WTC11 (cell line): ENCODE data around the gene AMIGO1. TPM values are rescaled to one million over a fixed set of nuclear protein-coding genes. Genes with fewer than 3 reads are reported as not detected.

Source experiments
- ATAC-seq: fragments of 200-7000 bp; cut with Tn5 transposase; 2 replicates; pipeline ENCODE4 v1.10.0; 2021; ENCODE audit warnings: mild to moderate bottlenecking, moderate library complexity
- CTCF ChIA-PET: fragments of 300-600 bp; sonication (Branson Sonifier 250); formaldehyde crosslinking; loops from one replicate; lab custom pipeline; 2021; ENCODE audit warnings: antibody characterized with exemption; lab: Charles Lee
- POLR2A ChIA-PET: fragments of 350-600 bp; sonication (Branson Sonifier 250); formaldehyde crosslinking; loops from one replicate; lab custom pipeline; 2021; ENCODE audit warnings: antibody characterized with exemption; lab: Charles Lee
- DNase-seq: peaks from one replicate; pipeline ENCODE4 v3.0.0; 2021; ENCODE audit warnings: low spot score
- H3K27ac Mint-ChIP-seq: 2 replicates; pipeline ENCODE4 v1.8.0; 2021; ENCODE audit warnings: mixed read lengths
- H3K27me3 Mint-ChIP-seq: 2 replicates; pipeline ENCODE4 v1.8.0; 2021; ENCODE audit warnings: low read depth, mild to moderate bottlenecking, moderate library complexity, mixed read lengths
- H3K36me3 Mint-ChIP-seq: 2 replicates; pipeline ENCODE4 v1.8.0; 2021; ENCODE audit warnings: mixed read lengths
- H3K4me1 Mint-ChIP-seq: 2 replicates; pipeline ENCODE4 v1.8.0; 2022; ENCODE audit warnings: mixed read lengths
- H3K4me3 Mint-ChIP-seq: 2 replicates; pipeline ENCODE4 v1.8.0; 2021; ENCODE audit warnings: mild to moderate bottlenecking, moderate library complexity, mixed read lengths
- H3K9me3 Mint-ChIP-seq: 2 replicates; pipeline ENCODE4 v1.8.0; 2021; ENCODE audit warnings: mixed read lengths
- ARID4B ChIP-seq: sonication (generic); formaldehyde crosslinking; IDR thresholded peaks from 2 replicates; pipeline ENCODE4 v1.8.0; 2023; ENCODE audit warnings: missing genetic modification reagents, mild to moderate bottlenecking, borderline replicate concordance
- CREB1 ChIP-seq: sonication (generic); formaldehyde crosslinking; IDR thresholded peaks from 2 replicates; pipeline ENCODE4 v1.8.0; 2023; ENCODE audit warnings: mild to moderate bottlenecking, missing genetic modification reagents
- ESRRA ChIP-seq: sonication (generic); formaldehyde crosslinking; IDR thresholded peaks from 2 replicates; pipeline ENCODE4 v1.8.1; 2022; ENCODE audit warnings: mild to moderate bottlenecking, missing genetic modification reagents, borderline replicate concordance
- GABPB1 ChIP-seq: sonication (generic); formaldehyde crosslinking; IDR thresholded peaks from 2 replicates; pipeline ENCODE4 v1.8.1; 2023; ENCODE audit warnings: mild to moderate bottlenecking, missing genetic modification reagents
- NR1H2 ChIP-seq: sonication (generic); formaldehyde crosslinking; IDR thresholded peaks from 2 replicates; pipeline ENCODE4 v1.9.0; 2021; ENCODE audit warnings: mild to moderate bottlenecking, moderate library complexity, missing genetic modification reagents
- RORB ChIP-seq: fragments of 250-450 bp; sonication (Bioruptor Pico); IDR thresholded peaks from 2 replicates; pipeline ENCODE4 v1.9.0; 2021; ENCODE audit warnings: mild to moderate bottlenecking
- SP1 ChIP-seq: sonication (generic); formaldehyde crosslinking; conservative IDR thresholded peaks from 2 replicates; pipeline ENCODE4 v1.8.1; 2022; ENCODE audit warnings: missing genetic modification reagents
- TP53 ChIP-seq: sonication (generic); formaldehyde crosslinking; IDR thresholded peaks from 2 replicates; pipeline ENCODE4 v1.8.1; 2023; ENCODE audit warnings: mild to moderate bottlenecking, missing genetic modification reagents
- USF2 ChIP-seq: sonication (generic); formaldehyde crosslinking; IDR thresholded peaks from 2 replicates; pipeline ENCODE4 v1.8.1; 2023; ENCODE audit warnings: mild to moderate bottlenecking, missing genetic modification reagents, moderate library complexity
- ZNF138 ChIP-seq: sonication (generic); formaldehyde crosslinking; conservative IDR thresholded peaks from 2 replicates; pipeline ENCODE4 v1.8.1; 2022; ENCODE audit warnings: mild to moderate bottlenecking, moderate library complexity, missing genetic modification reagents
- total RNA-seq: library from RNA; stranded (reverse); gene quantifications from 3 replicates; pipeline ENCODE4 v1.2.3, GENCODE V29; 2021
- TF ChIP-seq, protein P1 (sequence below): sonication (generic); formaldehyde crosslinking; IDR thresholded peaks from 2 replicates; pipeline ENCODE4 v1.8.0; 2022; ENCODE audit warnings: missing genetic modification reagents
- TF ChIP-seq, protein P2 (sequence below): fragments of 200-600 bp; IDR thresholded peaks from 2 replicates; pipeline ENCODE4 v1.8.0; 2022; ENCODE audit warnings: antibody characterized with exemption

The AMIGO1 gene
- total RNA-seq, 1 experiment from 2014 or later, result 2.4 TPM

GRCh38 chr1:109538827-109539555, 29.5 kb upstream of the AMIGO1 start:
- TF ChIP-seq ESRRA, result no peak
- no peak for TF ChIP-seq ARID4B (CRISPR knock-in tag)
- TF ChIP-seq RORB (CRISPR knock-in tag), result no peak
- no peak for TF ChIP-seq GABPB1
- TF ChIP-seq, protein P1, sequence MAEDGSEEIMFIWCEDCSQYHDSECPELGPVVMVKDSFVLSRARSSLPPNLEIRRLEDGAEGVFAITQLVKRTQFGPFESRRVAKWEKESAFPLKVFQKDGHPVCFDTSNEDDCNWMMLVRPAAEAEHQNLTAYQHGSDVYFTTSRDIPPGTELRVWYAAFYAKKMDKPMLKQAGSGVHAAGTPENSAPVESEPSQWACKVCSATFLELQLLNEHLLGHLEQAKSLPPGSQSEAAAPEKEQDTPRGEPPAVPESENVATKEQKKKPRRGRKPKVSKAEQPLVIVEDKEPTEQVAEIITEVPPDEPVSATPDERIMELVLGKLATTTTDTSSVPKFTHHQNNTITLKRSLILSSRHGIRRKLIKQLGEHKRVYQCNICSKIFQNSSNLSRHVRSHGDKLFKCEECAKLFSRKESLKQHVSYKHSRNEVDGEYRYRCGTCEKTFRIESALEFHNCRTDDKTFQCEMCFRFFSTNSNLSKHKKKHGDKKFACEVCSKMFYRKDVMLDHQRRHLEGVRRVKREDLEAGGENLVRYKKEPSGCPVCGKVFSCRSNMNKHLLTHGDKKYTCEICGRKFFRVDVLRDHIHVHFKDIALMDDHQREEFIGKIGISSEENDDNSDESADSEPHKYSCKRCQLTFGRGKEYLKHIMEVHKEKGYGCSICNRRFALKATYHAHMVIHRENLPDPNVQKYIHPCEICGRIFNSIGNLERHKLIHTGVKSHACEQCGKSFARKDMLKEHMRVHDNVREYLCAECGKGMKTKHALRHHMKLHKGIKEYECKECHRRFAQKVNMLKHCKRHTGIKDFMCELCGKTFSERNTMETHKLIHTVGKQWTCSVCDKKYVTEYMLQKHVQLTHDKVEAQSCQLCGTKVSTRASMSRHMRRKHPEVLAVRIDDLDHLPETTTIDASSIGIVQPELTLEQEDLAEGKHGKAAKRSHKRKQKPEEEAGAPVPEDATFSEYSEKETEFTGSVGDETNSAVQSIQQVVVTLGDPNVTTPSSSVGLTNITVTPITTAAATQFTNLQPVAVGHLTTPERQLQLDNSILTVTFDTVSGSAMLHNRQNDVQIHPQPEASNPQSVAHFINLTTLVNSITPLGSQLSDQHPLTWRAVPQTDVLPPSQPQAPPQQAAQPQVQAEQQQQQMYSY, result no peak
- no peak for TF ChIP-seq USF2
- no peak for TF ChIP-seq NR1H2
- no peak for TF ChIP-seq ZNF138 (CRISPR knock-in tag)
- TF ChIP-seq, protein P2, sequence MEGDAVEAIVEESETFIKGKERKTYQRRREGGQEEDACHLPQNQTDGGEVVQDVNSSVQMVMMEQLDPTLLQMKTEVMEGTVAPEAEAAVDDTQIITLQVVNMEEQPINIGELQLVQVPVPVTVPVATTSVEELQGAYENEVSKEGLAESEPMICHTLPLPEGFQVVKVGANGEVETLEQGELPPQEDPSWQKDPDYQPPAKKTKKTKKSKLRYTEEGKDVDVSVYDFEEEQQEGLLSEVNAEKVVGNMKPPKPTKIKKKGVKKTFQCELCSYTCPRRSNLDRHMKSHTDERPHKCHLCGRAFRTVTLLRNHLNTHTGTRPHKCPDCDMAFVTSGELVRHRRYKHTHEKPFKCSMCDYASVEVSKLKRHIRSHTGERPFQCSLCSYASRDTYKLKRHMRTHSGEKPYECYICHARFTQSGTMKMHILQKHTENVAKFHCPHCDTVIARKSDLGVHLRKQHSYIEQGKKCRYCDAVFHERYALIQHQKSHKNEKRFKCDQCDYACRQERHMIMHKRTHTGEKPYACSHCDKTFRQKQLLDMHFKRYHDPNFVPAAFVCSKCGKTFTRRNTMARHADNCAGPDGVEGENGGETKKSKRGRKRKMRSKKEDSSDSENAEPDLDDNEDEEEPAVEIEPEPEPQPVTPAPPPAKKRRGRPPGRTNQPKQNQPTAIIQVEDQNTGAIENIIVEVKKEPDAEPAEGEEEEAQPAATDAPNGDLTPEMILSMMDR, result no peak
- no peak for TF ChIP-seq TP53 (CRISPR knock-in tag)
- no peak for TF ChIP-seq SP1
- TF ChIP-seq, all 79 proteins: peak for 0
- Mint-ChIP-seq H3K9me3 (no peaks in the 10 kb centered on the region), H3K27ac (no peak overlapping the region), H3K4me3 (no peak overlapping the region), H3K36me3 (no peaks in the 10 kb centered on the region), H3K4me1 (peaks cover 8% of the 10 kb centered on the region), H3K27me3 (no peaks in the 10 kb centered on the region; the same call in none of the 2 replicates)
- no peak for DNase-seq
- ChIA-PET CTCF (interaction anchor here (1.2 to 16.4 kb wide), 6 partner anchors 9 to 101 kb away, joined by 3 to 740 read pairs (median 5); partner anchors contain the start of genes CYB561D1 and GNAI3), POLR2A (interaction anchor here (2.1 kb wide), 1 partner anchor 10 kb away, joined by 5 read pairs; the partner anchor contains the start of gene GNAI3)
- ATAC-seq, result no peak

DNA sequence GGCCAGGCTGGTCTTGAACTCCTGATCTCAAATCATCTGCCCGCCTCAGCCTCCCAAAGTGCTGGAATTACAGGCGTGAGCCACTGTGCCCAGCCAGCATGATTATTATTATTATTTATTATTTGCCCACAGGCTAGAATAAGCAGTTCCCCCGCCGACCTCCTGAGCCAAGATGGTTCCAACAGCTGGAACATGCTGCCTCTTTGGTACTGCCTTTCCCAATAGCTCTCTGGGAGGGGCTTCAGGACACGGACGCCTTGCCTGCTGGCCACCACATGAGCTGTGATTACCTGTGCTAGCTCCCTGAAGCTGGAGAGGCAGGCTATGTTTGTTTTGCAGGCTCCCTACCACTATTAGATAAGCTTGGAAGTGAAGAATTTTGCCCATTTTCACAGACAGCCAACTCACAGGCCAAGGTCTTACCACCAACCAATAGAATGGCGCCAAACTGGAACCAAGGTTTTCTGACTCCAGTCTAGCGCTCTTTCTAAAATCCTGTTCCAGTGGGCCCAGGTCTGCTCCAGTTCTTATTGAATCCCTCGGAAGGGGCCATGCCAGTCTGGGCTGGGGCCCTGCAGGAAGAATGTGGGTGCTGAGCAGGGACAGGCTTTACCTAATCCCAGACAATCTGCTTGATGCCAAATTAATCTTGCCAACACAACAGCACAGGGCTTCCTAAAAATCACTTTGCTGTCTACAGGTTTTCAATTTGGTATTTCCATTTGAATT, 28.1 kb upstream of the AMIGO1 start:
- H3K4me3 Mint-ChIP-seq, result no peak overlapping the region
- POLR2A ChIA-PET, result interaction anchor here (2.1 kb wide), 1 partner anchor 11 kb away, joined by 5 read pairs; the partner anchor contains the start of gene GNAI3
- peaks cover 7% of the 10 kb centered on the region for H3K4me1 Mint-ChIP-seq
- no peaks in the 10 kb centered on the region for H3K9me3 Mint-ChIP-seq
- no peak for TF ChIP-seq CREB1 (CRISPR knock-in tag)
- TF ChIP-seq, protein P1, result peak; percentile 87
- TF ChIP-seq, all 79 proteins: peak for 1
- CTCF ChIA-PET, result interaction anchor here (1.1 to 16.4 kb wide), 4 partner anchors 9 to 274 kb away, joined by 3 to 740 read pairs (median 6); partner anchors contain the start of gene CYB561D1
- no peaks in the 10 kb centered on the region; the same call in 1 of the 2 replicates for H3K27me3 Mint-ChIP-seq
- ATAC-seq (0 out of 2 replicates have a peak, but pooled peaks have one; percentile 8), DNase-seq (no peak)
- H3K27ac Mint-ChIP-seq, result no peak overlapping the region
- no peaks in the 10 kb centered on the region for H3K36me3 Mint-ChIP-seq
